A549 (cell line): ENCODE measurements around the gene MC5R. TPM values are rescaled to one million over a fixed set of nuclear protein-coding genes. Genes with fewer than 3 reads are reported as not detected.

ENCODE experiments used
- ATAC-seq, 2 experiments: fragments of 200-7000 bp in 1 of 2; fragments of >200 bp in 1 of 2; cut with Nextera tagmentation in 1 of 2; cut with Tn5 transposase in 1 of 2; 3 replicates each; pipeline versions ENCODE4 v1.8.0 to v1.9.1; 2018 to 2020; ENCODE audit warnings: mild to moderate bottlenecking in 1 of 2, moderate library complexity in 1 of 2
- CTCF ChIA-PET: fragments of 300-600 bp; sonication (Branson Sonifier 250); formaldehyde crosslinking; extraction: SDS; loops from one replicate; lab custom pipeline; 2021; ENCODE audit warnings: antibody characterized with exemption, inconsistent platforms; lab: Yijun Ruan, JAX
- POLR2A ChIA-PET: fragments of 350-600 bp; formaldehyde crosslinking; extraction: SDS; loops from one replicate; lab custom pipeline; 2021; ENCODE audit warnings: antibody characterized with exemption, inconsistent platforms; lab: Yijun Ruan, JAX
- DNase-seq, 2 experiments: peaks; one replicate each; pipeline versions ENCODE4 v3.0.0 to v3.0.0-alpha.2; 2011 to 2016; ENCODE audit warnings: low read depth in 1 of 2, low spot score in 1 of 2
- FAIRE-seq: peaks from 2 replicates; lab custom pipeline; 2011; peaks lifted over from hg19 to GRCh38; lab: Jason Lieb, UNC
- H3K27ac ChIP-seq, 2 experiments: fragments of >200 bp; sonication (Bioruptor Twin); formaldehyde crosslinking; 3 replicates each; pipeline ENCODE4 v1.5.1; 2016 to 2017
- H3K4me1 ChIP-seq: fragments of >200 bp; sonication (Bioruptor Twin); formaldehyde crosslinking; 3 replicates; pipeline ENCODE4 v1.6.1; 2016
- H3K4me2 ChIP-seq: fragments of >200 bp; sonication (Bioruptor Twin); formaldehyde crosslinking; 3 replicates; pipeline ENCODE4 v1.6.1; 2016
- H3K4me3 ChIP-seq: fragments of >200 bp; sonication (Bioruptor Twin); formaldehyde crosslinking; 3 replicates; pipeline ENCODE4 v1.5.1; 2016
- H3K9me3 ChIP-seq: fragments of >200 bp; sonication (Bioruptor Twin); formaldehyde crosslinking; 3 replicates; pipeline ENCODE4 v1.6.1; 2016
- ATOH8 ChIP-seq: fragments of 250-450 bp; sonication (Bioruptor Pico); IDR thresholded peaks from 2 replicates; pipeline ENCODE4 v1.5.0; 2020; ENCODE audit warnings: low read depth, mild to moderate bottlenecking, moderate library complexity
- BHLHE40 ChIP-seq: IDR thresholded peaks from 2 replicates; pipeline ENCODE4 v1.6.1; 2012; ENCODE audit warnings: low read depth, low read length, inconsistent platforms
- CHD2 ChIP-seq: fragments of 150-350 bp; IDR thresholded peaks from 2 replicates; pipeline ENCODE4 v1.6.1; 2014; ENCODE audit warnings: low read length; ENCODE audit not compliant: partially characterized antibody
- E2F6 ChIP-seq: IDR thresholded peaks from 2 replicates; pipeline ENCODE4 v1.6.1; 2012; ENCODE audit warnings: low read depth, borderline replicate concordance
- EHF ChIP-seq: fragments of 250-450 bp; sonication (Bioruptor Pico); IDR thresholded peaks from 2 replicates; pipeline ENCODE4 v1.5.0; 2020; ENCODE audit warnings: mild to moderate bottlenecking
- EHMT2 ChIP-seq: fragments of 200-600 bp; sonication (generic); IDR thresholded peaks from 2 replicates; pipeline ENCODE4 v1.6.1; 2016; ENCODE audit warnings: antibody characterized with exemption, low read depth, mild to moderate bottlenecking, moderate library complexity
- EP300 ChIP-seq, 2 experiments: fragments of >200 bp; sonication (Bioruptor Twin); formaldehyde crosslinking; IDR thresholded peaks; 2 replicates in 1 of 2; 3 replicates in 1 of 2; pipeline ENCODE4 v1.6.1; 2016 to 2017
- GATA3 ChIP-seq: IDR thresholded peaks from 2 replicates; pipeline ENCODE4 v1.6.1; 2012; ENCODE audit warnings: borderline replicate concordance
- HEYL ChIP-seq: fragments of 250-450 bp; sonication (Bioruptor Pico); IDR thresholded peaks from 2 replicates; pipeline ENCODE4 v1.8.0; 2021; ENCODE audit warnings: mild to moderate bottlenecking, moderate library complexity
- JUN ChIP-seq, 2 experiments: fragments of >200 bp; sonication (Bioruptor Twin); formaldehyde crosslinking; IDR thresholded peaks; 2 replicates in 1 of 2; 3 replicates in 1 of 2; pipeline ENCODE4 v1.6.1; 2016 to 2017
- MAX ChIP-seq: IDR thresholded peaks from 2 replicates; pipeline ENCODE4 v1.6.1; 2012
- POLR2A ChIP-seq: IDR thresholded peaks from 2 replicates; pipeline ENCODE4 v1.6.1; 2012; ENCODE audit warnings: mild to moderate bottlenecking, low read length
- POLR2AphosphoS2 ChIP-seq: conservative IDR thresholded peaks from 2 replicates; pipeline ENCODE4 v1.6.1; 2012; ENCODE audit warnings: low read length, improper control_type of control experiment, inconsistent platforms
- RCOR1 ChIP-seq: fragments of 150-350 bp; IDR thresholded peaks from 2 replicates; pipeline ENCODE4 v1.6.1; 2014; ENCODE audit warnings: antibody characterized with exemption, low read length, low read depth
- REST ChIP-seq: fragments of 200-600 bp; sonication (generic); IDR thresholded peaks from 2 replicates; pipeline ENCODE4 v1.6.1; 2016; ENCODE audit warnings: antibody characterized with exemption, mild to moderate bottlenecking, moderate library complexity
- RFX5 ChIP-seq: fragments of 450-650 bp; IDR thresholded peaks from 2 replicates; pipeline ENCODE4 v1.7.1; 2014; ENCODE audit warnings: antibody characterized with exemption, mild to moderate bottlenecking, moderate library complexity
- TP53 ChIP-seq: fragments of 250-450 bp; sonication (Bioruptor Pico); IDR thresholded peaks from 2 replicates; pipeline ENCODE4 v1.5.0; 2021; ENCODE audit warnings: mild to moderate bottlenecking, moderate library complexity
- ZFP36 ChIP-seq: fragments of 450-650 bp; IDR thresholded peaks from 2 replicates; pipeline ENCODE4 v1.6.1; 2014; ENCODE audit warnings: borderline replicate concordance; ENCODE audit not compliant: partially characterized antibody
- ZSCAN20 ChIP-seq: fragments of 250-450 bp; sonication (Bioruptor Pico); IDR thresholded peaks from 2 replicates; pipeline ENCODE4 v1.8.0; 2022; ENCODE audit warnings: mild to moderate bottlenecking, moderate library complexity
- WGBS: methylation state at CpG from one replicate; pipeline ENCODE4 v1.1.6; 2017; ENCODE audit errors: missing lambda C conversion rate; 5-methylcytosine and 5-hydroxymethylcytosine counted together
- polyA plus RNA-seq, 4 experiments: library from polyadenylated mRNA; depleted of rRNA in 3 of 4; stranded (reverse); fragments of >200 nt; fragmentation: RNase III in 1 of 4; extraction: RNeasy Plus Mini Kit Qiagen cat#74134 plus additional on column Dnase treatment in 1 of 4; gene quantifications; 2 replicates in 3 of 4; 3 replicates in 1 of 4; pipeline ENCODE4 v1.2.3, GENCODE V29; 2011 to 2017

Gene MC5R
- polyA plus RNA-seq, 2 of the 4 experiments (the other 2 are of a cell fraction) = not detected

- FAIRE-seq (no peak), DNase-seq (no peak), ATAC-seq (no peak)
- Histone ChIP-seq H3K4me3 (no peak overlapping the region), H3K27ac (no peak overlapping the region), H3K9me3 (no peaks in the 10 kb centered on the region), H3K4me2 (no peak overlapping the region), H3K4me1 (no peaks in the 10 kb centered on the region)
- 4% methylated on average over 9 of the region's 10 CpGs for WGBS
- ChIA-PET CTCF (interaction anchor here (0.7 to 1.1 kb wide), 2 partner anchors 368 to 1067 kb away, joined by 3 read pairs; no protein-coding TSS in a partner anchor), POLR2A (no interaction called here)
- TF ChIP-seq ZSCAN20 (CRISPR knock-in tag) (no peak), RFX5 (no peak), POLR2AphosphoS2 (no peak), ZFP36 (no peak), BHLHE40 (no peak), EP300 (IDR thresholded peaks at IDR 0.05) (no peak), JUN (IDR thresholded peaks at IDR 0.05) (no peak), REST (no peak), GATA3 (no peak), TP53 (CRISPR knock-in tag) (no peak), ATOH8 (no peak), RCOR1 (no peak), POLR2A (no peak), EHMT2 (no peak), HEYL (CRISPR knock-in tag) (no peak), CHD2 (no peak), MAX (no peak)
Measured at GRCh38 chr18:13810950-13811485, 12.9 kb upstream of the MC5R start.

- FAIRE-seq (no peak), ATAC-seq (peak; percentile 79 to 89; a peak in 5 of 6 replicates), DNase-seq (peak; percentile 18 to 29)
- POLR2A ChIA-PET = no interaction called here
- Histone ChIP-seq H3K27ac (no peak overlapping the region), H3K4me1 (no peaks in the 10 kb centered on the region), H3K4me2 (no peak overlapping the region), H3K4me3 (no peak overlapping the region), H3K9me3 (no peaks in the 10 kb centered on the region)
- WGBS = 4% methylated on average over 4 of the region's 6 CpGs
- TF ChIP-seq E2F6 (no peak), EHF (CRISPR knock-in tag) (no peak)
- CTCF ChIA-PET = interaction anchor here (1.1 to 2.8 kb wide), 6 partner anchors 7 to 275 kb away, joined by 3 to 20 read pairs (median 12); no protein-coding TSS in a partner anchor
Measured at GRCh38 chr18:13811993-13812392, 12.0 kb upstream of the MC5R start.
